Ishikawa (cell line): ENCODE data around the gene CDH10.

ENCODE experiments used
- CEBPB ChIP-seq: IDR thresholded peaks from 2 replicates; pipeline ENCODE4 v1.6.1; 2012
- CREB1 ChIP-seq: IDR thresholded peaks from 2 replicates; pipeline ENCODE4 v1.6.1; 2012; ENCODE audit warnings: low read depth
- EGR1 ChIP-seq: IDR thresholded peaks from 2 replicates; pipeline ENCODE4 v1.6.1; 2012
- EP300 ChIP-seq: IDR thresholded peaks from 2 replicates; pipeline ENCODE4 v1.6.1; 2012; ENCODE audit warnings: borderline replicate concordance
- FOXM1 ChIP-seq: IDR thresholded peaks from 2 replicates; pipeline ENCODE4 v1.6.1; 2012; ENCODE audit warnings: low read depth, borderline replicate concordance
- NFIC ChIP-seq: IDR thresholded peaks from 2 replicates; pipeline ENCODE4 v1.6.1; 2012
- RAD21 ChIP-seq: IDR thresholded peaks from 2 replicates; pipeline ENCODE4 v1.6.1; 2012; ENCODE audit warnings: low read depth
- TAF1 ChIP-seq: IDR thresholded peaks from 2 replicates; pipeline ENCODE4 v1.6.1; 2012; ENCODE audit warnings: low read depth, mild to moderate bottlenecking
- TCF12 ChIP-seq: IDR thresholded peaks from 2 replicates; pipeline ENCODE4 v1.6.1; 2012; ENCODE audit warnings: low read depth
- TEAD4 ChIP-seq: IDR thresholded peaks from 2 replicates; pipeline ENCODE4 v1.6.1; 2012
- YY1 ChIP-seq: IDR thresholded peaks from 2 replicates; pipeline ENCODE4 v1.6.1; 2012; ENCODE audit warnings: low read depth
- TF ChIP-seq, protein P1 (sequence below): IDR thresholded peaks from 2 replicates; pipeline ENCODE4 v1.6.1; 2012
- TF ChIP-seq, protein P2 (sequence below): IDR thresholded peaks from 2 replicates; pipeline ENCODE4 v1.6.1; 2012; ENCODE audit warnings: low read depth, mild to moderate bottlenecking
- TF ChIP-seq, protein P3 (sequence below): IDR thresholded peaks from 2 replicates; pipeline ENCODE4 v1.6.1; 2012

DNA sequence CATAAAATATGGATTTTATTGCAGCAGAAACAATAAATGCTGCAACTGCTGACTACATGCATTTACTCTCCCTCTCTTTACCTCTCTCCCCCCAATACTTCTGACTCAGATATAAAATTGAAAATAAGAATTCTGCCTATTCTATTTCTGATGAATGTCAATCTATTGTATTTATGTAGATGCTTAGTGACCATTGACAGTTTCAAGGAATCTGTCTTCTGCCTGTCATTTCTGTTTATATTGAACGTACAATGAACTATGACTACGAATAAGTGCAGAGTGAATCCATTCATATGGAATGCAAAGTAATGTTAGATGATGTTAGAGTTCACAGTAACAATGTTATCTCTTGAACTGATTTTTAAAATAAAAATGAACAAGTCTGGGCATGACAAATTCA is 898 bp downstream of the CDH10 start:
- TF ChIP-seq CREB1 (no peak), EP300 (no peak), RAD21 (no peak), YY1 (no peak), CEBPB (no peak), FOXM1 (no peak), TAF1 (no peak), NFIC (no peak), TCF12 (no peak), EGR1 (no peak), TEAD4 (no peak)
- TF ChIP-seq, protein P1, sequence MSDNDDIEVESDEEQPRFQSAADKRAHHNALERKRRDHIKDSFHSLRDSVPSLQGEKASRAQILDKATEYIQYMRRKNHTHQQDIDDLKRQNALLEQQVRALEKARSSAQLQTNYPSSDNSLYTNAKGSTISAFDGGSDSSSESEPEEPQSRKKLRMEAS: no peak
- TF ChIP-seq, protein P2, sequence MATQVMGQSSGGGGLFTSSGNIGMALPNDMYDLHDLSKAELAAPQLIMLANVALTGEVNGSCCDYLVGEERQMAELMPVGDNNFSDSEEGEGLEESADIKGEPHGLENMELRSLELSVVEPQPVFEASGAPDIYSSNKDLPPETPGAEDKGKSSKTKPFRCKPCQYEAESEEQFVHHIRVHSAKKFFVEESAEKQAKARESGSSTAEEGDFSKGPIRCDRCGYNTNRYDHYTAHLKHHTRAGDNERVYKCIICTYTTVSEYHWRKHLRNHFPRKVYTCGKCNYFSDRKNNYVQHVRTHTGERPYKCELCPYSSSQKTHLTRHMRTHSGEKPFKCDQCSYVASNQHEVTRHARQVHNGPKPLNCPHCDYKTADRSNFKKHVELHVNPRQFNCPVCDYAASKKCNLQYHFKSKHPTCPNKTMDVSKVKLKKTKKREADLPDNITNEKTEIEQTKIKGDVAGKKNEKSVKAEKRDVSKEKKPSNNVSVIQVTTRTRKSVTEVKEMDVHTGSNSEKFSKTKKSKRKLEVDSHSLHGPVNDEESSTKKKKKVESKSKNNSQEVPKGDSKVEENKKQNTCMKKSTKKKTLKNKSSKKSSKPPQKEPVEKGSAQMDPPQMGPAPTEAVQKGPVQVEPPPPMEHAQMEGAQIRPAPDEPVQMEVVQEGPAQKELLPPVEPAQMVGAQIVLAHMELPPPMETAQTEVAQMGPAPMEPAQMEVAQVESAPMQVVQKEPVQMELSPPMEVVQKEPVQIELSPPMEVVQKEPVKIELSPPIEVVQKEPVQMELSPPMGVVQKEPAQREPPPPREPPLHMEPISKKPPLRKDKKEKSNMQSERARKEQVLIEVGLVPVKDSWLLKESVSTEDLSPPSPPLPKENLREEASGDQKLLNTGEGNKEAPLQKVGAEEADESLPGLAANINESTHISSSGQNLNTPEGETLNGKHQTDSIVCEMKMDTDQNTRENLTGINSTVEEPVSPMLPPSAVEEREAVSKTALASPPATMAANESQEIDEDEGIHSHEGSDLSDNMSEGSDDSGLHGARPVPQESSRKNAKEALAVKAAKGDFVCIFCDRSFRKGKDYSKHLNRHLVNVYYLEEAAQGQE: no peak
- TF ChIP-seq, protein P3, sequence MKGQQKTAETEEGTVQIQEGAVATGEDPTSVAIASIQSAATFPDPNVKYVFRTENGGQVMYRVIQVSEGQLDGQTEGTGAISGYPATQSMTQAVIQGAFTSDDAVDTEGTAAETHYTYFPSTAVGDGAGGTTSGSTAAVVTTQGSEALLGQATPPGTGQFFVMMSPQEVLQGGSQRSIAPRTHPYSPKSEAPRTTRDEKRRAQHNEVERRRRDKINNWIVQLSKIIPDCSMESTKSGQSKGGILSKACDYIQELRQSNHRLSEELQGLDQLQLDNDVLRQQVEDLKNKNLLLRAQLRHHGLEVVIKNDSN: no peak
